ENCODE results near the gene IMMP2L. TPM values are rescaled to one million over a fixed set of nuclear protein-coding genes. Genes with fewer than 3 reads are reported as not detected.

The IMMP2L gene
- total RNA-seq, 1 donor from 2014 or later: 11.2 TPM

DNA sequence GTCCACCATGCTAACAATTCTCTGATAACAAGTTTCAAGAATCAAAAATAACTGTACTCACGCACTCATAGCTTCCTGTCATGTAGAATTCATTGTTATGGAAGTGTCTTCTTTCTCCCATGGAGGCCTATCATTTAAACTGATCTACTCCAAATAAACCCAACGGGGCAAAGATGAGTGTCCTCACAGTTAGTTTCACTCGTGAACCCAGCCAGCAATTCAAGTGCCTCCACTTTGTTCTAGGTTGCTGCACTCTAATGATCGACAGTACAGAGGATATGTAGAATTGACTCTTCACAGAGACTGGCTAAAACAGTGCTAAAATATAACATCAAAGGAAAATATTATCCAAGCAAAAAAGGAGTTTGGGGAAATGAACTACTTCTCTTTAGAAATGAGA lies 360.0 kb downstream of the IMMP2L start:
- H3K27me3 Mint-ChIP-seq (ENCODE audit: unreplicated experiment): no peaks in the 10 kb centered on the region
- H3K9me3 Mint-ChIP-seq (ENCODE audit: unreplicated experiment): no peaks in the 10 kb centered on the region
- H3K36me3 Mint-ChIP-seq (ENCODE audit: low read depth, unreplicated experiment): no peaks in the 10 kb centered on the region
- H3K4me1 Mint-ChIP-seq (ENCODE audit: unreplicated experiment): no peaks in the 10 kb centered on the region
- no peak overlapping the region for H3K4me3 Mint-ChIP-seq (ENCODE audit: unreplicated experiment)
- TF ChIP-seq, protein P1, sequence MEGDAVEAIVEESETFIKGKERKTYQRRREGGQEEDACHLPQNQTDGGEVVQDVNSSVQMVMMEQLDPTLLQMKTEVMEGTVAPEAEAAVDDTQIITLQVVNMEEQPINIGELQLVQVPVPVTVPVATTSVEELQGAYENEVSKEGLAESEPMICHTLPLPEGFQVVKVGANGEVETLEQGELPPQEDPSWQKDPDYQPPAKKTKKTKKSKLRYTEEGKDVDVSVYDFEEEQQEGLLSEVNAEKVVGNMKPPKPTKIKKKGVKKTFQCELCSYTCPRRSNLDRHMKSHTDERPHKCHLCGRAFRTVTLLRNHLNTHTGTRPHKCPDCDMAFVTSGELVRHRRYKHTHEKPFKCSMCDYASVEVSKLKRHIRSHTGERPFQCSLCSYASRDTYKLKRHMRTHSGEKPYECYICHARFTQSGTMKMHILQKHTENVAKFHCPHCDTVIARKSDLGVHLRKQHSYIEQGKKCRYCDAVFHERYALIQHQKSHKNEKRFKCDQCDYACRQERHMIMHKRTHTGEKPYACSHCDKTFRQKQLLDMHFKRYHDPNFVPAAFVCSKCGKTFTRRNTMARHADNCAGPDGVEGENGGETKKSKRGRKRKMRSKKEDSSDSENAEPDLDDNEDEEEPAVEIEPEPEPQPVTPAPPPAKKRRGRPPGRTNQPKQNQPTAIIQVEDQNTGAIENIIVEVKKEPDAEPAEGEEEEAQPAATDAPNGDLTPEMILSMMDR (IDR thresholded peaks at IDR 0.05; ENCODE audit: unreplicated experiment): no peak
- no peak for DNase-seq (ENCODE audit: low spot score)
- no peak overlapping the region for H3K27ac Mint-ChIP-seq (ENCODE audit: unreplicated experiment)

DNA sequence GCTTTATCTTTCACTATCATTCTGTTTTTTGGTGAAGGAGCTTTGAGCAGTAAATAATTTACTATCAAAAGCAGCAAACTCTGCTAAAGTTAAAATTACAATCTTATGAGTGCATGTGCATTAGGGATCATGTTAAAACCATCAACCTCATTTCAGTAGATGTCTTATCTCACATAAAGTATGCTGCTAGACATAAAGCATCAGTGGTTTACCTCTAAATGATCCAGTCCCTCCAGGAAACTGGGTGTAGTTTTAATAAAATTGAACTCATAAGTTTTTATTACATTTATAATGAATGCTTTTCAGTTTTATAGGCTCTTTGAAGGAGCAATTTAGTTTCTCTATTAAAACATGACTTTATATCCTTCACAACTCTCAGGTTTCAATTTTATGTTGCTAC lies 362.6 kb downstream of the IMMP2L start:
- H3K9me3 Mint-ChIP-seq (ENCODE audit: unreplicated experiment): no peaks in the 10 kb centered on the region
- TF ChIP-seq, protein P1 (IDR thresholded peaks at IDR 0.05; ENCODE audit: unreplicated experiment): no peak
- H3K4me1 Mint-ChIP-seq (ENCODE audit: unreplicated experiment): no peaks in the 10 kb centered on the region
- no peaks in the 10 kb centered on the region for H3K36me3 Mint-ChIP-seq (ENCODE audit: low read depth, unreplicated experiment)
- H3K27ac Mint-ChIP-seq (ENCODE audit: unreplicated experiment): no peak overlapping the region
- no peak overlapping the region for H3K4me3 Mint-ChIP-seq (ENCODE audit: unreplicated experiment)
- no peaks in the 10 kb centered on the region for H3K27me3 Mint-ChIP-seq (ENCODE audit: unreplicated experiment)
- DNase-seq (ENCODE audit: low spot score): no peak

DNA sequence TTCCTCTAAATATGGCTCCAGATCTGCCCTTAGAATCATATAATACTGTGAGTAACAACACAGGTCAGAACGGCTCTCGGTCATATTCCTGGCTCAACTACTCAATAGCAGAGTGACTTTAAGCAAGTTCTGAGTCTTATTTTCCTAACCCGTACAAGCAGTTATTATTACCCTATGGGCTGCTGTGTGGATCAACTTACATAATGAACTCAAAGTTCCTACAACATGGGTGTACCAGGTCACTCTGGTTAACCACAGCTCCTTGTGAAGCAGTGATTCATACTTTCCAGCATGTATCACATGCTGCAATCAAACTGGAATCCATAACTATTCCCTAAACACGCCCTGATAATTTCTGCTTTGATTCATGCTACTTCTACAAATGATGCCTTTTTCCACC lies 364.0 kb downstream of the IMMP2L start:
- Mint-ChIP-seq H3K4me1 (ENCODE audit: unreplicated experiment) (no peaks in the 10 kb centered on the region), H3K9me3 (ENCODE audit: unreplicated experiment) (no peaks in the 10 kb centered on the region), H3K27ac (ENCODE audit: unreplicated experiment) (no peak overlapping the region), H3K4me3 (ENCODE audit: unreplicated experiment) (no peak overlapping the region), H3K36me3 (ENCODE audit: low read depth, unreplicated experiment) (no peaks in the 10 kb centered on the region), H3K27me3 (ENCODE audit: unreplicated experiment) (no peaks in the 10 kb centered on the region)
- DNase-seq (ENCODE audit: low spot score): no peak
- TF ChIP-seq, protein P1 (IDR thresholded peaks at IDR 0.05; ENCODE audit: unreplicated experiment): no peak

DNA sequence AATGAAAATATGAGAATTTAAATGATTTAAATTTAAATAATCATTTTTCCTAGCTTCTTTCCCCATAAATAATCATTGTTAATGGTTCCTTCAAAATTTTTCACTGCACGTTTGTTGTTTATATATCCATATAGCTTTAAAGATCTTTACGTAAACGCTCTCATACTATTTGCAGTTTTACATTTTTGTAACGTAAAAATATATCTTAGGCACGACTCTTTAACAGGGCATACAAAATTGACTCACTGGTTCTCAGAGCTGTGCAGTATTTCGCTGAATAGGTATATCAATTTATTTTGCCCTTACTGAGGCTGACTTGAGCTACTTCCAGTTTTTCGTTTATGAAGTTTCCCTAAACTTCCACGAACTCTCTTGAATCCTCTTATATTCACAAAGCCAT lies 365.6 kb downstream of the IMMP2L start:
- TF ChIP-seq, protein P1 (IDR thresholded peaks at IDR 0.05; ENCODE audit: unreplicated experiment): no peak
- no peak overlapping the region for H3K4me3 Mint-ChIP-seq (ENCODE audit: unreplicated experiment)
- no peaks in the 10 kb centered on the region for H3K4me1 Mint-ChIP-seq (ENCODE audit: unreplicated experiment)

DNA sequence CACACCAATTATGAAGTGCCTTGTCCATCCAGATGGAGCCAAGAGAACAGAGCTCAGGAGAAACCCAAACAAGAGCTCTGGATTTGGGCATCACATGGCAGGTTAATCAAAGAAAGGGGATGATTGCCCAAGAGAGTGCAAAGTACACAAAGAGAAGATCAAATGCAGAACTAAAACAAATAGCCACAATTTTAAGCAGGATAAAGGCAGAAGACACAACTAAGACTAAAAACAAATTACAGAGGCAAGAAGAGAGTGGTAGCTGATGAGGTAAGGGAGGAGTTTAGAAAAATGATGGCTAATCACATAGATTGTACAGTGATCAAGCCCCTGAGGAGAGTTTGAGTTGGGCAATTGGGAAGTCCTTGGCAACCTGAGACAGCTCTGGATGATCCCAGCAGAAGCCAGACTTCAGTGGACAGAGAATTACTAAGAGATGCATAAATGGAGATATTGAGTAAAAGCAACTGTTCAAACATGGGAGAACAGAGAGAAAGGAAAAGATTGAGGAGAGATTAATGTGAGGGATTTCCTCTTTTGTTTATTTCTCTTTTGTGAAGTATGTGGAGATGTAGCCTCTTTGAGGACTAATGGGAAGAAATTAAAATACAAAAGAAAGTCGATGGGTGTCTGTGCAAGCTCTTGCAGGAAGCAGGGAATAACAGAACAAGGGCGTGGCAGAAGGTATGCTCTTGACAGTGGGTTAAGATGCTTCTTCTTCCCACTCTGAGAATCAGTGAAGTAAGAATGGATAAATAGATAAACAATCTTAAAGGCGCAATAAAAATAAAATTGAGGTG lies 369.5 kb downstream of the IMMP2L start:
- H3K27me3 Mint-ChIP-seq (ENCODE audit: unreplicated experiment): no peaks in the 10 kb centered on the region
- H3K9me3 Mint-ChIP-seq (ENCODE audit: unreplicated experiment): no peaks in the 10 kb centered on the region
- no peaks in the 10 kb centered on the region for H3K36me3 Mint-ChIP-seq (ENCODE audit: low read depth, unreplicated experiment)
- no peak overlapping the region for H3K4me3 Mint-ChIP-seq (ENCODE audit: unreplicated experiment)
- no peak overlapping the region for H3K27ac Mint-ChIP-seq (ENCODE audit: unreplicated experiment)
- TF ChIP-seq, protein P1 (IDR thresholded peaks at IDR 0.05; ENCODE audit: unreplicated experiment): no peak
- DNase-seq (ENCODE audit: low spot score): no peak
- H3K4me1 Mint-ChIP-seq (ENCODE audit: unreplicated experiment): peaks cover 8% of the 10 kb centered on the region

More for the DNA sequence above, 365.6 kb downstream of the IMMP2L start:
- Mint-ChIP-seq H3K27ac (ENCODE audit: unreplicated experiment) (no peak overlapping the region), H3K9me3 (ENCODE audit: unreplicated experiment) (no peaks in the 10 kb centered on the region), H3K27me3 (ENCODE audit: unreplicated experiment) (no peaks in the 10 kb centered on the region), H3K36me3 (ENCODE audit: low read depth, unreplicated experiment) (no peaks in the 10 kb centered on the region)
- DNase-seq (ENCODE audit: low spot score): no peak
